M059J (cell line): Measurements from ENCODE around the gene TBXAS1. TPM values are rescaled to one million over a fixed set of nuclear protein-coding genes. Genes with fewer than 3 reads are reported as not detected.

Source experiments
- DNase-seq: peaks from one replicate; pipeline ENCODE4 v3.0.0-alpha.2; 2012; ENCODE audit warnings: low read depth
- total RNA-seq: library from RNA; depleted of rRNA; stranded (reverse); fragments of >200 nt; shearing (Covaris generic); gene quantifications from 2 replicates; pipeline ENCODE4 v1.2.3, GENCODE V29; 2014; rRNA removed

TBXAS1 gene
- total RNA-seq, 1 experiment from 2014 or later = 7.8 TPM

- DNase-seq = no peak
Measured at GRCh38 chr7:140069298-140069949, 240.4 kb downstream of the TBXAS1 start.

Other genes with a start within 250 kb of the TBXAS1 start
- 12.1 and 18.3 TPM in 2 replicates for gene HIPK2, start 51.3 kb upstream of the TBXAS1 start, total RNA-seq
- gene PARP12, start 233.7 kb downstream of the TBXAS1 start, total RNA-seq = 76.6 and 137 TPM in 2 replicates